ENCODE data around the gene RTN3. TPM values are rescaled to one million over a fixed set of nuclear protein-coding genes. Genes with fewer than 3 reads are reported as not detected.

The RTN3 gene
- total RNA-seq, 6 experiments from 2014 or later, result 114 to 144 (median 133) TPM

- peak; percentile 56 for DNase-seq
- Mint-ChIP-seq H3K4me3 (no peak overlapping the region), H3K27me3 (ENCODE audit: insufficient read depth) (peaks cover 1% of the 10 kb centered on the region; the same call in 1 of the 2 replicates), H3K27ac (peak overlapping the region; percentile 38; the same call in 1 of the 2 replicates), H3K9me3 (no peaks in the 10 kb centered on the region), H3K36me3 (ENCODE audit: low read depth) (no peaks in the 10 kb centered on the region), H3K4me1 (ENCODE audit: low read depth) (peaks cover 12% of the 10 kb centered on the region)
- no peak for TF ChIP-seq CTCF (IDR thresholded peaks at IDR 0.05)
Measured at GRCh38 chr11:63779039-63779438, 97.7 kb downstream of the RTN3 start.

GRCh38 chr11:63782749-63783148 lies 101.4 kb downstream of the RTN3 start:
- Mint-ChIP-seq H3K9me3 (no peaks in the 10 kb centered on the region), H3K4me3 (no peak overlapping the region), H3K36me3 (ENCODE audit: low read depth) (no peaks in the 10 kb centered on the region), H3K4me1 (ENCODE audit: low read depth) (peaks cover 12% of the 10 kb centered on the region), H3K27ac (no peak overlapping the region), H3K27me3 (ENCODE audit: insufficient read depth) (peaks cover 3% of the 10 kb centered on the region)
- no peak for TF ChIP-seq CTCF (IDR thresholded peaks at IDR 0.05)
- no peak for DNase-seq

GRCh38 chr11:63783925-63784592 lies 102.8 kb downstream of the RTN3 start:
- no peak overlapping the region for H3K27ac Mint-ChIP-seq
- no peaks in the 10 kb centered on the region for H3K9me3 Mint-ChIP-seq
- no peak for TF ChIP-seq CTCF (IDR thresholded peaks at IDR 0.05)

GRCh38 chr11:63785823-63786222 lies 104.5 kb downstream of the RTN3 start:
- H3K27ac Mint-ChIP-seq, result no peak overlapping the region
- H3K9me3 Mint-ChIP-seq, result no peaks in the 10 kb centered on the region
- no peak for TF ChIP-seq CTCF (IDR thresholded peaks at IDR 0.05)
- no peak overlapping the region for H3K4me3 Mint-ChIP-seq
- no peak for DNase-seq
- H3K36me3 Mint-ChIP-seq (ENCODE audit: low read depth), result no peaks in the 10 kb centered on the region
- H3K4me1 Mint-ChIP-seq (ENCODE audit: low read depth), result no peaks in the 10 kb centered on the region
- H3K27me3 Mint-ChIP-seq (ENCODE audit: insufficient read depth), result peaks cover 3% of the 10 kb centered on the region; the same call in 1 of the 2 replicates

More at GRCh38 chr11:63783925-63784592, 102.8 kb downstream of the RTN3 start:
- H3K4me1 Mint-ChIP-seq (ENCODE audit: low read depth), result peaks cover 3% of the 10 kb centered on the region
- H3K36me3 Mint-ChIP-seq (ENCODE audit: low read depth), result no peaks in the 10 kb centered on the region
- no peak overlapping the region for H3K4me3 Mint-ChIP-seq
- DNase-seq, result no peak
- peaks cover 3% of the 10 kb centered on the region; the same call in 1 of the 2 replicates for H3K27me3 Mint-ChIP-seq (ENCODE audit: insufficient read depth)

GRCh38 chr11:63791495-63792167 lies 110.3 kb downstream of the RTN3 start:
- peaks cover 14% of the 10 kb centered on the region for H3K36me3 Mint-ChIP-seq (ENCODE audit: low read depth)

More at GRCh38 chr11:63791495-63792167, 110.3 kb downstream of the RTN3 start:
- no peak for TF ChIP-seq CTCF (IDR thresholded peaks at IDR 0.05)
- Mint-ChIP-seq H3K27me3 (ENCODE audit: insufficient read depth) (no peaks in the 10 kb centered on the region), H3K27ac (no peak overlapping the region), H3K9me3 (peaks cover 14% of the 10 kb centered on the region), H3K4me1 (ENCODE audit: low read depth) (no peaks in the 10 kb centered on the region), H3K4me3 (no peak overlapping the region)
- no peak for DNase-seq

Measured in HFFc6 (cell line).